ENCODE results near the gene FURIN. TPM values are rescaled to one million over a fixed set of nuclear protein-coding genes. Genes with fewer than 3 reads are reported as not detected.

FURIN gene
- total and polyA plus RNA-seq, 9 of the 15 experiments (the other 6 are each of a cell fraction or from before 2014, with no cell fraction given): 0.92 to 99.9 (median 34.8) TPM

DNA sequence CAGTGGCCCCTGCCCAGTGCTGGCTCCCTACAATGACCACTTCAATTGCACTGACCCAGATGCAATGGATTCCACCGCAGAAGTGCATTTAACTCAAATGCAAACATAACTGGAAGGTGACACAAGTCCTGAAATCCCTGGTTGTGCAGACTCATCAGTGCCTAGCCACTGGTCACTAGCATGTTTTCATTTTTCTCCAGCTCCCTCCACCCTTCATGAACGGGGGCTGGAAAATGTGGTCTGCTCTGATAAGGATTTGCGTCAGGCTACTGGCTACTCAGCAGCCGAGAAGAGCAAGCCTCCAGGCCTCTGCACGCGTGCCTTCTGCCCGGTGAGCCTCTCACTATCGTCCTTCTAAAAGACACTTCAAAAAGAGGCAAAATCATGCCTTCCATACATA is 27.4 kb upstream of the FURIN start (continued):
- TF ChIP-seq, protein P1, sequence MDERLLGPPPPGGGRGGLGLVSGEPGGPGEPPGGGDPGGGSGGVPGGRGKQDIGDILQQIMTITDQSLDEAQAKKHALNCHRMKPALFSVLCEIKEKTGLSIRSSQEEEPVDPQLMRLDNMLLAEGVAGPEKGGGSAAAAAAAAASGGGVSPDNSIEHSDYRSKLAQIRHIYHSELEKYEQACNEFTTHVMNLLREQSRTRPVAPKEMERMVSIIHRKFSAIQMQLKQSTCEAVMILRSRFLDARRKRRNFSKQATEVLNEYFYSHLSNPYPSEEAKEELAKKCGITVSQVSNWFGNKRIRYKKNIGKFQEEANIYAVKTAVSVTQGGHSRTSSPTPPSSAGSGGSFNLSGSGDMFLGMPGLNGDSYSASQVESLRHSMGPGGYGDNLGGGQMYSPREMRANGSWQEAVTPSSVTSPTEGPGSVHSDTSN (CRISPR knock-in tag; IDR thresholded peaks at IDR 0.05; ENCODE audit: low read depth): no peak
- TF ChIP-seq, protein P1 (tag; conservative IDR thresholded peaks at IDR 0.05; ENCODE audit: low read depth): peak; percentile 65
- TF ChIP-seq, protein P2, sequence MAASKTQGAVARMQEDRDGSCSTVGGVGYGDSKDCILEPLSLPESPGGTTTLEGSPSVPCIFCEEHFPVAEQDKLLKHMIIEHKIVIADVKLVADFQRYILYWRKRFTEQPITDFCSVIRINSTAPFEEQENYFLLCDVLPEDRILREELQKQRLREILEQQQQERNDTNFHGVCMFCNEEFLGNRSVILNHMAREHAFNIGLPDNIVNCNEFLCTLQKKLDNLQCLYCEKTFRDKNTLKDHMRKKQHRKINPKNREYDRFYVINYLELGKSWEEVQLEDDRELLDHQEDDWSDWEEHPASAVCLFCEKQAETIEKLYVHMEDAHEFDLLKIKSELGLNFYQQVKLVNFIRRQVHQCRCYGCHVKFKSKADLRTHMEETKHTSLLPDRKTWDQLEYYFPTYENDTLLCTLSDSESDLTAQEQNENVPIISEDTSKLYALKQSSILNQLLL (CRISPR knock-in tag; IDR thresholded peaks at IDR 0.05; ENCODE audit: borderline replicate concordance): no peak
- TF ChIP-seq CSDE1 (IDR thresholded peaks at IDR 0.05) (no peak), GTF2A2 (tag; IDR thresholded peaks at IDR 0.05) (no peak), CBFA2T3 (IDR thresholded peaks at IDR 0.05) (peak; percentile 97), ZNF316 (IDR thresholded peaks at IDR 0.05) (peak; percentile 94), ZNF766 (CRISPR knock-in tag; conservative IDR thresholded peaks at IDR 0.05) (peak; percentile 91)
- TF ChIP-seq, protein P3, sequence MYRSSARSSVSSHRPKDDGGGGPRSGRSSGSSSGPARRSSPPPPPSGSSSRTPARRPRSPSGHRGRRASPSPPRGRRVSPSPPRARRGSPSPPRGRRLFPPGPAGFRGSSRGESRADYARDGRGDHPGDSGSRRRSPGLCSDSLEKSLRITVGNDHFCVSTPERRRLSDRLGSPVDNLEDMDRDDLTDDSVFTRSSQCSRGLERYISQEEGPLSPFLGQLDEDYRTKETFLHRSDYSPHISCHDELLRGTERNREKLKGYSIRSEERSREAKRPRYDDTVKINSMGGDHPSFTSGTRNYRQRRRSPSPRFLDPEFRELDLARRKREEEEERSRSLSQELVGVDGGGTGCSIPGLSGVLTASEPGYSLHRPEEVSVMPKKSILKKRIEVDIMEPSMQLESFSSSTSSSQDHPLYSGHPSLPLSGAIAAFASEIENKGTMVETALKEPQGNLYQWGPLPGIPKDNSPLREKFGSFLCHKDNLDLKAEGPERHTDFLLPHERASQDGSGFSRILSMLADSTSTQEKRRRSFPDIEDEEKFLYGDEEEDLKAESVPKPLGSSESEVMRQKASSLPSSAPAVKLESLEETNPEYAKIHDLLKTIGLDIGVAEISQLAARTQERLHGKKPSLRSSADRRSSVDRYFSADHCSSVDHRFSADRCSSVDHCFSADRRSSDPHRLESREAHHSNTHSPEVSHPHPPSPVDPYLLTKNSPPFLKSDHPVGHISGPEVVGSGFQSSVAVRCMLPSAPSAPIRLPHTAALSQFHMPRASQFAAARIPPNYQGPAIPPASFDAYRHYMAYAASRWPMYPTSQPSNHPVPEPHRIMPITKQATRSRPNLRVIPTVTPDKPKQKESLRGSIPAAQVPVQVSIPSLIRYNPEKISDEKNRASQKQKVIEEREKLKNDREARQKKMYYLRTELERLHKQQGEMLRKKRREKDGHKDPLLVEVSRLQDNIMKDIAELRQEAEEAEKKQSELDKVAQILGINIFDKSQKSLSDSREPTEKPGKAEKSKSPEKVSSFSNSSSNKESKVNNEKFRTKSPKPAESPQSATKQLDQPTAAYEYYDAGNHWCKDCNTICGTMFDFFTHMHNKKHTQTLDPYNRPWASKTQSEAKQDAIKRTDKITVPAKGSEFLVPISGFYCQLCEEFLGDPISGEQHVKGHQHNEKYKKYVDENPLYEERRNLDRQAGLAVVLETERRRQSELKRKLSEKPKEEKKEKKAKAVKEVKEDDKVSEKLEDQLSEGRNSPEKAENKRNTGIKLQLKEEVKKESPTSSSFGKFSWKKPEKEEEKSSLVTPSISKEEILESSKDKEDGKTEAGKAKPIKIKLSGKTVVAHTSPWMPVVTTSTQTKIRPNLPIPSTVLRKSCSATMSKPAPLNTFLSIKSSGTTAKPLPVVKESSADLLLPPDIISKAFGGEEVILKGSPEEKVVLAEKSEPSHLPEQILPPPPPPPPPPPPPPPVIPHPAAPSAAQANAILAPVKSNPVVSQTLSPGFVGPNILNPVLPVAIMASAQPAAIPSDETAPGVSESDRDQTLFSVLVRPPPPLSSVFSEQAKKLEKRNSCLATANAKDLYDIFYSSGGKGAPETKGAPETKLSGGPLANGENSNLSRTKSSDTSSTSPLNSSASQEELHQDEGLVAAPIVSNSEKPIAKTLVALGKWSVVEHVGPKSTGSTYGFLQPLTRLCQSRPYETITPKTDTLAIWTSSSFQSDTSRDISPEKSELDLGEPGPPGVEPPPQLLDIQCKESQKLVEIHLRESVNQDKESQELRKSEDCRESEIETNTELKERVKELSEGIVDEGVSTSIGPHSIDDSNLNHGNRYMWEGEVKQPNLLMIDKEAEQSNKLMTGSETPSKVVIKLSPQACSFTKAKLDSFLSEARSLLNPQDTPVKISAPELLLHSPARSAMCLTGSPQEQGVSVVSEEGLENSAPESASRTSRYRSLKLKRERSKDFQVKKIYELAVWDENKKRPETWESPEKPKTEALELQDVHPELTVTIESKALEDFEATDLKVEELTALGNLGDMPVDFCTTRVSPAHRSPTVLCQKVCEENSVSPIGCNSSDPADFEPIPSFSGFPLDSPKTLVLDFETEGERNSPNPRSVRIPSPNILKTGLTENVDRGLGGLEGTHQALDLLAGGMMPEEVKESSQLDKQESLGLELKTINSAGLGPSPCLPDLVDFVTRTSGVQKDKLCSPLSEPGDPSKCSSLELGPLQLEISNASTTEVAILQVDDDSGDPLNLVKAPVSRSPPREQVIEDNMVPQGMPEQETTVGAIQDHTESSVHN (IDR thresholded peaks at IDR 0.05; ENCODE audit: borderline replicate concordance in 1 of 2, low read depth in 1 of 2): peak in 1 of 2 experiments; percentile 83; a peak in 2 of 4 replicates
- TF ChIP-seq, protein P4, sequence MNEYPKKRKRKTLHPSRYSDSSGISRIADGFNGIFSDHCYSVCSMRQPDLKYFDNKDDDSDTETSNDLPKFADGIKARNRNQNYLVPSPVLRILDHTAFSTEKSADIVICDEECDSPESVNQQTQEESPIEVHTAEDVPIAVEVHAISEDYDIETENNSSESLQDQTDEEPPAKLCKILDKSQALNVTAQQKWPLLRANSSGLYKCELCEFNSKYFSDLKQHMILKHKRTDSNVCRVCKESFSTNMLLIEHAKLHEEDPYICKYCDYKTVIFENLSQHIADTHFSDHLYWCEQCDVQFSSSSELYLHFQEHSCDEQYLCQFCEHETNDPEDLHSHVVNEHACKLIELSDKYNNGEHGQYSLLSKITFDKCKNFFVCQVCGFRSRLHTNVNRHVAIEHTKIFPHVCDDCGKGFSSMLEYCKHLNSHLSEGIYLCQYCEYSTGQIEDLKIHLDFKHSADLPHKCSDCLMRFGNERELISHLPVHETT (CRISPR knock-in tag; conservative IDR thresholded peaks at IDR 0.05 in 1 of 2, IDR thresholded peaks at IDR 0.05 in 1 of 2): peak in 1 of 2 experiments; percentile 90; a peak in 2 of 4 replicates

All from K562 (cell line).